HG02973 (cell line): ENCODE results near the gene SPATA32.
A peak's percentile ranks its signal among the peaks of the same experiment; 100 is the strongest.
"Not testable (repeated sequence)": the region's sequence is repeated elsewhere in the genome, so short reads cannot be mapped to it uniquely, and the experiment has no call there.

Experiments
- ATAC-seq: cut with Tn5 transposase; IDR thresholded peaks from one replicate; pipeline ENCODE4 v1.9.1; 2021; ENCODE audit warnings: moderate library complexity; ENCODE audit not compliant: unreplicated experiment

Gene SPATA32, protein sequence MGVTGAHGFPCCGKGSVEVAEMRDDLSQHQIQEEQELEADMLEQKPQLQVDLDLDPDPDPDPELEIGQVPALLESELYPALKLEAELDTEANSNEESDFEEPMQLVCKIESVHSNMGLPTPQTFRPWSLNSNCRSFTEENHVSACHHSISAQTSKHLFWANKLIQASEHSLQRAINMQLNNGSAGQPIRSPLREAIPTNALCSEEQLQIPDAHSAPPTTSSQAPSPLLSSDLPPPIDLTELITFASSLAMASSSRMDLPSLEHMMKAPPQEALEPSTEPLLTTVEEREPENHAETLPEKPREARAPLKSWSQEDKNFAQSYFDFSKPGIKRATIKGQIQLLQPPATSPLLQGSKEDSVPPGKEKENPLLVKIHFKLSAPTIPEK

DNA sequence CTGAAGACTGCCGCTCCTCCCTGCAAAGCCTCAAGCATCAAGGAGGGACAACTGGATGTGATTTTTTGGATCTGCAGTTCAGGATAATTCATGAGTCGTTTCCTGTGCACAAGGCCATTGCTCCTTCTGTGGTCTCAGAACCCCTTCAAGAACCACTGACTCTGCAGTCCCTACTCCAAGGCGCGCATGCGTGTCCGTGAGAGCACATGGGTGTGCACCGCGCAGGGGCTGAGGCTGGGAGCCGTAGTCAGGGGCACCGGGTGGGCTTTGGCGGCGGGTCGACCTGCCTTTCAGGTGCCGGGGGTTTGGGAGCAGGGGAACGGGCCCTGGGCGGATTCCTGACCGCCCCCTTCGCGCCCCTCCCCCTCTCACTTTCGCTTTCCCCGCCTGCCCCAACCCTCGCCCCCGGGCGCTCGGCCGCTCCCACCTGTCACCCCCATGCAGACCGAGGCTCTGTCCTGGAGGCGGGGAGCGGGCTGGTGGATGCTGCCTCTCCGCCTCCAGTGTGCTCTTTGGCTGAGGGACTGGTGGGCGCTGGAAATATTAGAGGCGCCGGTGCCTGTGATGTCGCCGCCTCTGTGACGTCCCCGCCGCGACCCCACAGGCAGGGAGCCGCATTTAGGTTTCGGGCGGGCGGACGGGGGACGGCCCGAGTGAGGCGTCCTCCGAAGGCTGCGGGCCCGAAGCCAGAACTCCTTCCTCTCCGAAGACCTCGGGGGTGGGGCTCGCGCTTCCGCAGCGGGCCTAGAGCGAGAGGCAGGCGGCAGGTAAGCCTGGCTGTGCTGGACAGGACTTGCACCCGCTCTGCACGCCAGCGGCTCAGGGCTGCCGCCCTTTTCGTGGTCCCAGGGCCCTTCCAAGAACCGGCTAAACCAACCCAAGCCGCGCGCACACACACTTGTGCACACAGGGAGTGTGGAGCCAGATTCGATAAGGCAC is at the start of gene SPATA32:
SPATA32 (minus strand) TSS at position 518 of the 939 bp plus-strand sequence; CDS start at position 440, 78 bp downstream.
- no peak for ATAC-seq

DNA sequence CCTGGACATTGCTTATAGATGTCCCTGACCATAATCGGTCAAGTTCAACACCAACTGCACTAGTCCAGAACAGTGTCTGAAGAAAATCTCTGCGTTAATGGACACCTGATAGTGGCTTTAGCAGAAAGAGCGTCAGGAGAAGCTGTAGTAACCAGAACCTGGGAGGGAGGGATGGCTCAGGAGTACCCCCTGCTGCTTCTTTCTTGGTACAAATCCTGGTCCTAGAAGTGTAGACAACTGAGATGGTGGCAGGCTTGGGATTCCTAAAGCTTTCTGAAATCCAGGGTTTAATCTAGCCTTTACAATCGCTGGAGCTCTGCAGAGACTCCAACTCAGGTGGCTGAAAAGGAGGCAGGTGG is 49.5 kb upstream of the SPATA32 start:
- no peak for ATAC-seq

DNA sequence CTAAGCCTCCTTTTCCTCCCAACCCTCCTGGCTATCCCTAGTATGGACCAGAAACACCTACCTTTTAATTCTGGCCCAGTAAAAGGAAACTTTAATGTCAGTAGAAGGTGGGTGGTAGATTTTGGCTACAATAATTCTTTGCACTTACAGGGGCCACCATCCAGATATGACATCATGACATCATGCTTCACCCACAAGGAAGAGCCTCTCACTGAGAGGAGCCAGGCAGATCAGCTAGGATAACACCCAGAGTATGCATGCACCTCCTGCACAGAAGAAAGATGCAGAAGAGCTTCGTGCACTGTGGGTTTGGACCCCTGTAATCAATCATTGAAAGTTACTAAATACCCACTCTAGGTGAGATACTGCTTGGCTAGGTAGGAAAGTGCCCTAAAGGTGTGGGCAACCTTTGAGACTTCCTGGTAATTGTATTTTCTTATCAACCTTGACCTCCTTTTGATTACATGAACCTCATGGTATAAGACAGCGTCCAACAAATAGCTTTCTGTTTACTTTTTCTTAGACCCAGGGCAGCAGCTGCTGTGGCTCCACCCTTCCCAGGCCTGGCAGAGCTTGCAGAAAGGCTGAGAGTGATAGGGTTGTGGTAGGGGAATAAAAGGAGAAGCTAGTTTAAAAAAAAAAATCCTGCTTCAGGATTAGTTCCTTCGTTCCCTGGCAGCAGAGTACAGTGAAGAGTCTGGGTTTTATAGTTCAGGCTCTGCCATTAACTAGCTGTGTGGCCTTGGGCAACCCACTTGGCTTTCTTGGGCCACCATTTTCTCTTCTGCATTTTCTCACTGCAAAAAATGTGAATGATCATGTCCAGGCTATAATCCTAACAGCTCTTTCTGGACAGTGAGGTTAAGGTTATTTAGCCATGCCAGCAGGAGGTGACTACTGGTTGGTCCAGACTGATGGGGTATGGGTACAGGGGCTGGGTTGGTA is 48.8 kb upstream of the SPATA32 start:
- no peak for ATAC-seq

DNA sequence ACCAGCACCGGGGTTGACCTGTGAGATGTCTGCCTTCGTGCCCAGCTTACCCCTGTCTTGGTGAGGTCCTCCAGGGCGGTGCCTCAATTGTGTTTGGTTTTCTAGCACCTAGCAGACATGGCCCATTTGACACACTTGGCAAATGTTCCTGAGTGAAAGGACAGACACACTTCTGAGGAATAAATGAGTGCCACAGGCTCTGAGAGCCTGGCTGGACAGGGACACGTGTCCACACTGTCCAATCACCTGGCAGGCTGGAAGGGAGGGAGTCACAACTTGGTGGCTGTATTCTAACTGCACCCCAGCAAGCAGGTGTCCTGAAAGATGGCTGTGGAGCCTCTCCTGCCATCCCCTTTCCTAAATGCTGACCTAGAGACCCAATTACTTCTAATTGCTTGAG is 47.5 kb upstream of the SPATA32 start:
- ATAC-seq, result no peak

DNA sequence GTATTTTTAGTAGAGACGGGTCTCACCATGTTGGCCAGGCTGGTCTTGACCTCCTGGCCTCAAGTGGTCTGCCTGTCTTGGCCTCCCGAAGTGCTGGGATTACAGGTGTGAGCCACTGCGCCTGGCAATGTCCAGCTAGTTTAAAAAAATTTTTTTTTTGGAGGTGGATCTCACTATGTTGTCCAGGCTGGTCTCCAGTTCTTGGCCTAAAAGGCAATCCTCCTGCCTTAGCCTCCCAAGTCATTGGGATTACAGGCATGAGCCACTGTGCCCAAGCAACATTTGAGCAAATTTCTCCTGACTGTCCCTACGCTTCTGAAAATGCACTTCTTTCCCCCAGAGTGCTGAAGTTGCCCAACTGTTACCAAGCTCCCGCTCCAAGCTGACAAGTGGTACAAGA is 46.9 kb upstream of the SPATA32 start:
- no peak for ATAC-seq

DNA sequence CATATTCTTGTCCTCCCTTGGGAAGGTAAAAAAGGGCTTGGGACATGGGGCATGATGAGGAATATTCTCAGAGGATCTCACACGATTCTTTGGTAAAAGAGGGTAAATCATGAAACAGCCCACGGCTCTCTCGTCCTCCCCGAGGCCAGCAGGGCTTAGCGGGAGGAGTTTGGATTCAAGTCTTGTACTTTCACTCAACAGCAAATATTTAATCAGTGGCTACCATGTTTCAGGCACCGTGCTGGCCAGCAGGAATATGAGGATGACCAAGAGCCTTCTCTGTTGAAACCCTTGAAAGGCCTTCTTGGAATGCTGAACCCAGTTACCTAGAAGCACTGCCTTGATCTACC is 46.1 kb upstream of the SPATA32 start:
- ATAC-seq, result no peak

GRCh38 chr17:45307290-45308015 is 45.6 kb upstream of the SPATA32 start:
- ATAC-seq, result peak; percentile 36

DNA sequence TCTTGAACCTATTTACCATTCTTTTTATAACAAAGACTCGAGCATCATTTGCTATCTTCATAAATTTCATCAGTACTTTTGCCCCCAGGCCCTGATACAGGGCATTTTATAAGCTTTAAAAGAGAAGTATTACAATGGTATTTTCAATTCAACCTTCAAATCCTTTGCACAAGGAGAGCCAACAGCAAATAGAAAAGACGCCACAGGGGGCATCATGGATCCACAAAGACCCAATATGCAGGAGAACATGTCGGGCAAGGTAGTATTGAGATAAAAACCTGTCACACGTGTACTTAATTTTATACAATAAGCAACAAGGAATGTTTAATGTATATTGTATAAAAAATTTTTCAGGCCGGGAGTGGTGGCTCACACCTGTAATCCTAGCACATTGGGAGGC is 44.7 kb upstream of the SPATA32 start:
- no peak for ATAC-seq

DNA sequence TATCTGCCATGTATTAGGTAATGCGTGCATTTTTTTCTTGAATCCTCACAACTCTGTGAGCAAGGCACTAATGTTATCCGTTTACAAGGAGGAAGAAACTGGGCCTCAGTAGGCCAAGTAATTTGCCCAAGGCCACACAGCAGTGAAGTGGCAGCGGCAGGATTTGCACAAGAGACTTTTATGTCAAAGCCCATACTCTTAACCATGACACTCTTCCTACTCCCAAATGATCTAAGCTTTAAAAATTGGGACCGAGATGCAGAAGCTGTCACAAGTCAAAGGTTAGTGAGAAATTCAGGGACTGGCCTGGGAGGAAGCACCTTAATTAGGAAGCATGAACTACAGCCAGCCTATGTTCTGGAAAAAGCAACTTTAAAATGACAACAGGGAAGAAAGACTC is 44.2 kb upstream of the SPATA32 start:
- ATAC-seq, result no peak

DNA sequence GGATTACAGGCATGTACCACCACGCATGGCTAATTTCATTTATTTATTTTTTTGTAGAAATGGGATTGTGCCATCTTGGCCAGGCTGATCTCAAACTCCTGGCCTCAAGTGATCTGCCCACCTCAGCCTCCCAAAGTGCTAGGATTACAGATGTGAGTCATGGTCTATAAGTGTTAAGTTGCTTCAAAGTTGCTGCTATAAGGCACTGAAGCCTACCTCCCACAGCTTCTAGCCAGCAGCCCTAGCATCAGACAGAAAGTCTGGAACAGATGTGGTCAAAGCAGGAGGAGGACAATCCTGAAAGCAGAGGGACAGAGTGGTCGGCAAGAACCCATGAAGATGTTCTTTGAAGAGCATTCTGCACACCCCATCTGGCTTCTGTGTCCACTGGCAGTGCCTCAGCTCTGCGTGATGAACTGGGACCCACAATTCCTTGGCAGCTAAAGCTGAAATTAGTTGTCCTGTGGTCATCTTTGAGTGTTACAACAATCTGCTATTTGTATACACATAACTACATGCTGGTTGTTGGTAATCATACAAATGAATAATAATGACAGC is 43.7 kb upstream of the SPATA32 start:
- ATAC-seq, result no peak

DNA sequence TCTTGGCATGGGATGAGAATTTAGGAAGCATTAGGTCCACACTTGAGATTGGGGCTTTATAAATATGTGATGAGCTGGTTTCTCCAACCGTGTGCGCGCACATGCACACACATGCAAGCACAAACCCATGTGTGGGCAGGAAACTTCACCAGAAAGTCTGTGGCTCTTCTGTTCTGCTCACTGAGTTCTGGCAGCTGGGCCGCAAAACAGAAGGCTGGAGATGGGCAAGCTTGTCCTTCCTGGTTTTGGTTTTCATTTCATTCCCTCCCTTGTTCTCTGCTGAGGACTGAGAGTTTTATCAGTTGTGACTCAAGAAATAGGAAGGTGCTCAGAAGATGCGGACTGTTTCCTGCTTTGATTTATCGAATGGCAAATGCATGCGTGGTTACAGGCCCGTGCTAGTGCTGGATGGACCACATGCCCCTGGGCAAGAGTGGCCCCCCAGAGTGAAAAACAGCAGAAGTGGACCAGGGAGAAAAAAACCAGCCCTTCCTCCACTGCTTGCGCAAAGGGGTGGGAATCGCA is 40.8 kb upstream of the SPATA32 start:
- peak; percentile 38 for ATAC-seq

DNA sequence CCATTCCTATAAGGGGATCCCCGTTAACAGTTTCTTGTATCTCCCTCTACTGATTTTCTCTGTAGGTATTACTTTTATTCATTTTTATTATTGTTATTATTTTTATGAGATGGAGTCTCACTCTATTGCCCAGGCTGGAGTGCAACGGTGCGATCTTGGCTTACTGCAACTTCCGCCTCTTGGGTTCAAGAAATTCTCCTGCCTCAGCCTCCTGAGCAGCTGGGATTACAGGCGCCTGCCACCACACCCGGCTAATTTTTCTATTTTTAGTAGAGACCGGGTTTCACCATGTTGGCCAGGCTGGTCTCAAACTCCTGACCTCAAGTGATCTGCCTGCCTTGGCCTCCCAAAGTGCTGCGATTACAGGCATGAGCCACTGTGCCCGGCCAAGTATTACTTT is 40.3 kb upstream of the SPATA32 start:
- ATAC-seq, result not testable (repeated sequence)

DNA sequence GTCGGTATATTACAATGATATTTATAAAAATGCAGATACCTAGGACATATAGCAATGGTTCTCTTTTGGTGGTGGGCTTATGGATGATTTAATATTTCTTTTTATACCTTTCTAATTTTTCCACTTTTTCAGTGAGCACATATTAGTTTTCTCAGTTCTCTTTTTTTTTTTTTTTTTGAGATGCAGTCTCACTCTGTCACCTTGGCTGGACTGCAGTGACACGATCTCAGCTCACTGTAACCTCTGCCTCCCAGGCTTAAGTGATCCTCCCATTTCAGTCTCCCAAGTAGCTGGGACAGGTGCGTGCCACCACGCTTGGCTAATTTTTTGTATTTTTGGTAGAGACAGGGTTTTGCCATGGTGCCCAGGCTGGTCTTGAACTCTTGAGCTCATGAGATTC is 39.8 kb upstream of the SPATA32 start:
- ATAC-seq, result no peak

DNA sequence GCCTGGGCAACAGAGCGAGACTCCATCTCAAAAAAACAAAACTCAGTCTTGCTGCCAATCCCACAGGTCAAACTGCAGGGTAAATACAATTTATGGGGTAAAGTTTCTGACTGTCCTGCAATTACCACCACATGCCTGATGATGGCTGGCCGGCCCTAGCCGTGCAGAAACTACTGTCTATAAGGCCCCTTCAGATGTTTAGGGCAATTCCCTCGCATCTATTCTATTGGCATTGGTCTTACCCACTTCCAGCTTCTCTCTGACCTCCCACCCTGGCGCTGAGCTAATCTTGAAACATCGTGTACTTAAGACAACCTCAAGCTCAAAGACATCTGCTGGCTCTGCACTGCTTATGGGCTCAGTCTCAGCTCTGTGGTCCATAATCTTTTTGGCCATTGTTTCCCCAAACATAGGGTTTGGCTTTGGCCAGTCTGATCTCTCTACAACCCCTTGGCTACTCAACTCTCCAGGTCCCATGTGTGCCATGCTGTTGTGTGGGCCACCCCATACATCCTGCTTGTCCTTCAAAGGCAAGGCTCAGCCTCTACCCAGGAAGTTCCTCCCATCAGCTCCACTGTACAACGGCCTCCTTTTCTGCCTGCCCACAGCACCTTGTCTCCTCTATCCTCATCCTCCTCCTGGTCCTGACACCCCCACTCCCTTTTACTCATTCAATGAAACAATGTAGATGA is 38.3 kb upstream of the SPATA32 start:
- ATAC-seq, result no peak

GRCh38 chr17:45299361-45299760 is 37.5 kb upstream of the SPATA32 start:
- ATAC-seq, result no peak

DNA sequence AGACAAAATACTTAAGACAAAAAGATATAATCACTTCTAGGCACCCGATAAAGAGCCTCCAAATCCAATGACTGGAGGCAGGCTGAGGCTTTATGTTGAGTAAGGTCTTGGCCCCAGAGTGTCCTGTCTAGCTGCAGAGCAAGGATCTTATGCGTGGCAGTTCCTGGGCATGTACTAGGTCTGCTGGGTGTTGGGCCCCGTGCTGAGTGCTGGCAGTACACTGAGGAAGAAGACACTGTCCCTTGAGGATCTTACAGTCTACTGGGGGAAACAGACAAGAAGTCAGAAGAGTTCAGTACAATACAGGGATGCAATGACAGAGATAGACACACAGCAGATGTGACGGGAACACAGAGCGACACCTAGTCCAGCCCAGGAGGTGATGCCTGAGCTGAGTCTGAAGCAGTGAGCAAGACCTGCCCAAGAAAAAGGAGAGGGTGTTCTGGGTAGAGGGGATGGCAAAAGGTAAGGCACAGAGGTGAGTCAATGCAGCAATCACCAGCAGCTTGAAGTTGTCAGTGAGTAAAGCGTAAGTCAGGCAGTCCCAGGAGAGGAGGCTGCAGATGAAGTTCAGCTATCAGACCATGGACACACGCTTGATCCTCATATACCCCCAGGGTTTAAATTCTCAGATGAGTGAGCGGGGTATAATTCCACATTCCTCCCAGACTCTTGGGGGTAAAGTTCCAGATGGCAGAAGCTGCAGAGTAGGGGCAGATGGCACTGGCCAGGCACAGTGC is 36.8 kb upstream of the SPATA32 start:
- no peak for ATAC-seq

DNA sequence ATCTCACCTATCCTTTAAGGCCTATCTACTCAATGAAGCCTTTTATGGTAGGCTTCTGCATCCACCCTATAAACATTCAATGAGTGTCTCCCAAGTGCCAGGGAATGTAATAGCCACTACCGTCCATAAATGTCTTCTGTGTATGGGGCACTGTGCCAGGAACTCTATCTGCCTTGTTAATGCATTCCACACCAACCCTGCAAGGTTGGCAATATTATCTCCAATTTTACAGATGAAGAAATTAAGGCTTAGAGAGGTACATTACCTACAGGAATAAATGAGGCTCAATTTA is 34.9 kb upstream of the SPATA32 start:
- no peak for ATAC-seq

- peak; percentile 41 for ATAC-seq
Measured at GRCh38 chr17:45296003-45296832, 34.3 kb upstream of the SPATA32 start.
